NCI-H1436 treated with DMSO at 0.1 percent for 48 hours (cell line): ENCODE results near the gene NOX4.
"Not testable (repeated sequence)": the region's sequence is repeated elsewhere in the genome, so short reads cannot be mapped to it uniquely, and the experiment has no call there.

ENCODE experiments used
- DNase-seq: peaks from one replicate; lab custom pipeline; 2025; lab: John Stamatoyannopoulos, UW

The NOX4 gene

GRCh38 chr11:89379976-89380771, 111.0 kb downstream of the NOX4 start:
- DNase-seq, result not testable (repeated sequence)

GRCh38 chr11:89378986-89379385, 112.2 kb downstream of the NOX4 start:
- DNase-seq, result not testable (repeated sequence)

- DNase-seq, result not testable (repeated sequence)
Measured at GRCh38 chr11:89369356-89369755, 121.8 kb downstream of the NOX4 start.

- DNase-seq, result not testable (repeated sequence)
Measured at GRCh38 chr11:89364856-89365255, 126.3 kb downstream of the NOX4 start.

- DNase-seq, result no peak
Measured at GRCh38 chr11:89361734-89362133, 129.4 kb downstream of the NOX4 start.

- not testable (repeated sequence) for DNase-seq
Measured at GRCh38 chr11:89359208-89359607, 132.0 kb downstream of the NOX4 start.

GRCh38 chr11:89358761-89359160, 132.4 kb downstream of the NOX4 start:
- no peak for DNase-seq

GRCh38 chr11:89355646-89356045, 135.5 kb downstream of the NOX4 start:
- no peak for DNase-seq

GRCh38 chr11:89354513-89354912, 136.7 kb downstream of the NOX4 start:
- not testable (repeated sequence) for DNase-seq

GRCh38 chr11:89347071-89347470, 144.1 kb downstream of the NOX4 start:
- DNase-seq, result no peak

- DNase-seq, result no peak
Measured at GRCh38 chr11:89346601-89347000, 144.6 kb downstream of the NOX4 start.

GRCh38 chr11:89342880-89343572, 148.1 kb downstream of the NOX4 start:
- not testable (repeated sequence) for DNase-seq

GRCh38 chr11:89340450-89340849, 150.7 kb downstream of the NOX4 start:
- not testable (repeated sequence) for DNase-seq

GRCh38 chr11:89338073-89338472, 153.1 kb downstream of the NOX4 start:
- DNase-seq, result not testable (repeated sequence)

- DNase-seq, result not testable (repeated sequence)
Measured at GRCh38 chr11:89337100-89337650, 154.0 kb downstream of the NOX4 start.

GRCh38 chr11:89333704-89334103, 157.5 kb downstream of the NOX4 start:
- DNase-seq, result not testable (repeated sequence)

- DNase-seq, result not testable (repeated sequence)
Measured at GRCh38 chr11:89331940-89332339, 159.2 kb downstream of the NOX4 start.

- DNase-seq, result no peak
Measured at GRCh38 chr11:89327885-89328284, 163.3 kb downstream of the NOX4 start.

- DNase-seq, result no peak
Measured at GRCh38 chr11:89321401-89321800, 169.8 kb downstream of the NOX4 start.

GRCh38 chr11:89310607-89311006, 180.6 kb downstream of the NOX4 start:
- DNase-seq, result not testable (repeated sequence)

GRCh38 chr11:89309321-89309985, 181.7 kb downstream of the NOX4 start:
- not testable (repeated sequence) for DNase-seq

GRCh38 chr11:89308272-89308671, 182.9 kb downstream of the NOX4 start:
- not testable (repeated sequence) for DNase-seq
